IMR-90 (cell line): Measurements from ENCODE around the gene JMJD7.

Experiments
- BHLHE40 ChIP-seq: fragments of 150-350 bp; IDR thresholded peaks from 2 replicates; pipeline ENCODE4 v1.6.1; 2016; ENCODE audit warnings: mild to moderate bottlenecking, low read depth, low read length
- CEBPB ChIP-seq: IDR thresholded peaks from 2 replicates; pipeline ENCODE4 v1.6.1; 2012; ENCODE audit warnings: low read depth, low read length, improper control_type of control experiment
- CTCF ChIP-seq: conservative IDR thresholded peaks from 2 replicates; pipeline ENCODE4 v1.5.1; 2012; ENCODE audit warnings: mild to moderate bottlenecking, low read depth, low read length, improper control_type of control experiment
- ELK1 ChIP-seq: fragments of 150-350 bp; IDR thresholded peaks from 2 replicates; pipeline ENCODE4 v1.6.1; 2016; ENCODE audit warnings: low read depth, mild to moderate bottlenecking, low read length, moderate library complexity, borderline replicate concordance
- FOS ChIP-seq: fragments of 150-350 bp; IDR thresholded peaks from 2 replicates; pipeline ENCODE4 v1.6.1; 2016; ENCODE audit warnings: low read depth, low read length
- MAZ ChIP-seq: IDR thresholded peaks from 2 replicates; pipeline ENCODE4 v1.6.1; 2012; ENCODE audit warnings: low read depth, mild to moderate bottlenecking, low read length, improper control_type of control experiment, moderate library complexity, borderline replicate concordance
- MXI1 ChIP-seq: IDR thresholded peaks from 2 replicates; pipeline ENCODE4 v1.6.1; 2012; ENCODE audit warnings: low read depth, mild to moderate bottlenecking, low read length, moderate library complexity, borderline replicate concordance
- POLR2A ChIP-seq: IDR thresholded peaks from 2 replicates; pipeline ENCODE4 v1.6.1; 2012; ENCODE audit warnings: mild to moderate bottlenecking, low read depth, low read length
- RAD21 ChIP-seq: IDR thresholded peaks from 2 replicates; pipeline ENCODE4 v1.6.1; 2012; ENCODE audit warnings: low read length, improper control_type of control experiment
- RCOR1 ChIP-seq: IDR thresholded peaks from 2 replicates; pipeline ENCODE4 v1.6.1; 2012; ENCODE audit warnings: mild to moderate bottlenecking, low read length, improper control_type of control experiment; ENCODE audit not compliant: insufficient replicate concordance
- RFX5 ChIP-seq: IDR thresholded peaks from 2 replicates; pipeline ENCODE4 v1.8.0; 2012; ENCODE audit warnings: low read depth, mild to moderate bottlenecking, low read length, moderate library complexity
- SMC3 ChIP-seq: fragments of 150-350 bp; IDR thresholded peaks from 2 replicates; pipeline ENCODE4 v1.6.1; 2016; ENCODE audit warnings: low read depth, mild to moderate bottlenecking, antibody characterized with exemption, low read length, moderate library complexity
- USF2 ChIP-seq: fragments of 150-350 bp; IDR thresholded peaks from 2 replicates; pipeline ENCODE4 v1.6.1; 2017; ENCODE audit warnings: mild to moderate bottlenecking, antibody characterized with exemption, low read length, low read depth

- TF ChIP-seq POLR2A (no peak), CTCF (no peak), MXI1 (no peak), ELK1 (no peak), FOS (no peak), USF2 (no peak), RCOR1 (no peak), MAZ (no peak), CEBPB (no peak), RAD21 (no peak), BHLHE40 (no peak), RFX5 (no peak), SMC3 (no peak)
Observed at GRCh38 chr15:41809526-41810220, 18.2 kb upstream of the JMJD7 start.
